Liver (tissue), 3 donors: ENCODE measurements around the gene NOSIP.

Experiments
- ATF3 ChIP-seq: IDR thresholded peaks from 2 replicates; pipeline ENCODE4 v1.6.1; 2016; ENCODE audit warnings: antibody characterized with exemption
- CTCF ChIP-seq: fragments of 150-350 bp; IDR thresholded peaks from 2 replicates; pipeline ENCODE4 v1.5.1; 2017; ENCODE audit warnings: improper control_type of control experiment, low read depth, low read length; ENCODE audit not compliant: missing input control
- GABPA ChIP-seq, 2 donors: IDR thresholded peaks in 1 of 2; conservative IDR thresholded peaks in 1 of 2; 2 replicates each; pipeline ENCODE4 v1.6.1; 2016; ENCODE audit warnings: antibody characterized with exemption in 2 of 2, mild to moderate bottlenecking in 1 of 2, moderate library complexity in 1 of 2
- HNF4G ChIP-seq: IDR thresholded peaks from 2 replicates; pipeline ENCODE4 v1.6.1; 2016; ENCODE audit warnings: antibody characterized with exemption
- JUND ChIP-seq, 2 donors: IDR thresholded peaks; 2 replicates each; pipeline ENCODE4 v1.6.1; 2016; ENCODE audit warnings: antibody characterized with exemption in 2 of 2
- MAX ChIP-seq: IDR thresholded peaks from 2 replicates; pipeline ENCODE4 v1.6.1; 2016; ENCODE audit warnings: antibody characterized with exemption
- NR2F2 ChIP-seq: IDR thresholded peaks from 2 replicates; pipeline ENCODE4 v1.6.1; 2016; ENCODE audit warnings: antibody characterized with exemption
- RAD21 ChIP-seq, 2 donors: IDR thresholded peaks; 2 replicates each; pipeline ENCODE4 v1.6.1; 2016; ENCODE audit warnings: antibody characterized with exemption in 2 of 2, mild to moderate bottlenecking in 2 of 2
- REST ChIP-seq: IDR thresholded peaks from 2 replicates; pipeline ENCODE4 v1.6.1; 2016; ENCODE audit warnings: antibody characterized with exemption, mild to moderate bottlenecking
- donor health status: healthy.
- donor health status: healthy.

- TF ChIP-seq MAX = no peak
- no peak for TF ChIP-seq CTCF
- TF ChIP-seq GABPA (IDR thresholded peaks at IDR 0.05 in 1 of 2, conservative IDR thresholded peaks at IDR 0.05 in 1 of 2) = no peak
- no peak for TF ChIP-seq REST
- TF ChIP-seq RAD21 (IDR thresholded peaks at IDR 0.05) = no peak
- TF ChIP-seq JUND (IDR thresholded peaks at IDR 0.05) = no peak
- no peak for TF ChIP-seq ATF3
- no peak for TF ChIP-seq NR2F2
- TF ChIP-seq HNF4G = no peak
These were observed 28.8 kb downstream of the NOSIP start for GRCh38 chr19:49551531-49551930.
